Parietal lobe (tissue), 2 donors: ENCODE results near the gene CDK13. TPM values are rescaled to one million over a fixed set of nuclear protein-coding genes. Genes with fewer than 3 reads are reported as not detected.

Experiments used
- small RNA-seq: library from RNA; depleted of rRNA; stranded (forward); fragments of <200 nt; gene quantifications from one replicate; pipeline ENCODE3, GENCODE V24; 2014; ENCODE audit warnings: low replicate concordance
- total RNA-seq: library from RNA; depleted of rRNA; stranded (reverse); fragments of >200 nt; gene quantifications from one replicate; pipeline ENCODE4 v1.2.3, GENCODE V29; 2014

CDK13 gene
- total RNA-seq, result 174 TPM

DNA sequence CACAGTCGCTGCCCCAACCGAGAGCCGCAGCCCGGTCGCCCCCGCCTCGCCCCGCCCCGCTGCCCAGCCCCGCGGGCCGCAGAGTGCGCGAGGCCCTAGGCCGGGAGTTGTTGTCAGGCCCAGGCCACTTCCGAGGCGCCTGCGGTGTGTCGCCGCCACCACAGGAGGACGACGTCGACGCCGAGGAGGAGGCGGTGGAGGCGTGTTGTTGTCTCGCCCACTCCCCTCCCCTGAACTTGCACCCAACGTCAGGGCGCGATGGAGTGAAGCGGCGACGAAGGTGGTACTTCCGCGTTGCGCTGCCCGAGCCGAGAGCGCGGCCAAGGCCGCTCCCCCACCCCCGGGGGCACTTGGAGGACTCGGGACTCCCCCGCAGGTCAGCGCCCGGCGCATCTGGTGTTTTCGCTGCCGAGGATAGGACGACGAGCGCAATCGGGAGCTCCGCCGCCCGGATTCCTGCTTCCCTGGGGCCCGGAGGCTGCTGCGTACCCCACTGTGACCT, at the start of gene CDK13:
TSS of gene CDK13 (plus strand) at position 286 of the 502 bp plus-strand sequence. CDS start 386 bp downstream, outside the sequence.

DNA sequence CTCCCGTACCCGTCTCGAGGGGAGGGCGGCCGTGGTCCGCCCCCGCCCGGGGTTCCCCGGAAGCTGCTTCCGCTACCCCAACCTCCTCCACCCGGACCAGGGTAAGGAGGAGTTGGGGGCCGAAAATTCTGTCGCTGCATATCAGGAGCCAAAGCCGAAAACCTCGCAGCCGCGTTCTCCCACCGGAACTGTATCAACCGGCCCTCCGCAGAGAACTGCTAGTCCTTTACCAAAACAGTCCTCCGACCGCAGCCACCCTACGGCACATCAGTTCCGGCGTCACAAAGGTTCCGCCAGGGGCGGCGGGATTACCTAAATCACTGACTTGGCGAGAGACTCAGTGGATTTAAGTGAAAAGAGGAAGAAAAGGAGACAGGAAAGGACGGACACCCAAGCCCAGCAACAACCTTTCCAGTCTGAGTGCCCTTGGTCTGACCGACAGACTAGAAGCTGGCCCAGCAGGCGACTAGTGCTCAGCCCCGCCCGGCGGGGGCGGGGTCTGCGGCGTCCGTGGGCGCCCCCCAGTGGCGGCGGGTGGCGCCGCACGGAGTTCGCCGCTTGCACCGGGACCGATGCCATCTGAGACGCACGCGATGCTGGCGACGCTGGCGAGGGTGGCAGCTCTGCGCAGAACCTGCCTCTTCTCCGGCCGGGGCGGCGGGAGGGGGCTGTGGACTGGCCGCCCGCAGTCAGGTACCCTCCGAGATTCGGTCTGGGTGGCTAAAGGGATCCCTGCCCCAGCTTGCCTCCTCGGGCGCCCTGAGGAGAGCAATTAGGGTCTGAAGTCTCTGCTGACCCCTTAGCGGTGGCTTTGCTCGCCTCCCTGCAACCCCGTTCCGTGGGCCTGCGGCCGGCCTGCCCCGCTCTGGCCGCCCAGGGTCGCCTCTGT, 184.6 kb downstream of the CDK13 start, which contains the start of the genes MPLKIP and SUGCT:
TSS of gene MPLKIP (minus strand) at position 195 of the 889 bp plus-strand sequence. CDS start at position 140, 55 bp downstream.
TSS of gene SUGCT (plus strand) at position 578 of the 889 bp plus-strand sequence.

Small RNAs within 50 kb of the gene (small RNA-seq; reads per million reads assigned to genes)
- not detected for gene AC006023.1
- gene AC006023.2, result not detected

Other genes starting within 250 kb of the CDK13 start
- 13.5 TPM for gene MPLKIP, start 184.4 kb downstream of the CDK13 start, total RNA-seq
- 1.9 TPM for gene SUGCT, start 184.7 kb downstream of the CDK13 start, total RNA-seq